Tibial artery (tissue), 4 donors: ENCODE data around the gene PLEKHG4B.

ENCODE experiments used
- DNase-seq, 2 donors: peaks; one replicate each; pipeline ENCODE4 v3.0.0-alpha.2; 2019
- H3K27ac ChIP-seq, 2 donors: fragments of 200-600 bp; sonication (generic) in 1 of 2; 1 replicate in 1 of 2; 2 replicates in 1 of 2; pipeline ENCODE4 v1.5.1; 2018 to 2019; ENCODE audit warnings: mild to moderate bottlenecking in 1 of 2
- H3K27me3 ChIP-seq, 2 donors: fragments of 200-600 bp; sonication (generic) in 1 of 2; one replicate each; pipeline versions ENCODE4 v1.5.1 to v1.6.0; 2016 to 2019
- H3K36me3 ChIP-seq, 3 donors: fragments of 200-600 bp; sonication (generic) in 2 of 3; one replicate each; pipeline ENCODE4 v1.5.1; 2016 to 2019; ENCODE audit warnings: mild to moderate bottlenecking in 2 of 3
- H3K4me1 ChIP-seq, 4 donors: fragments of 200-600 bp; sonication (generic) in 2 of 4; 1 replicate in 3 of 4; 2 replicates in 1 of 4; pipeline ENCODE4 v1.5.1; 2016 to 2019
- H3K4me3 ChIP-seq, 2 donors: fragments of 200-600 bp; sonication (generic) in 1 of 2; 1 replicate in 1 of 2; 2 replicates in 1 of 2; pipeline ENCODE4 v1.5.1; 2018 to 2019; ENCODE audit warnings: mild to moderate bottlenecking in 2 of 2
- H3K9me3 ChIP-seq, 3 donors: fragments of 200-600 bp; sonication (generic) in 1 of 3; one replicate each; pipeline ENCODE4 v1.5.1; 2016 to 2019
- CTCF ChIP-seq, 2 experiments: fragments of 200-600 bp in 1 of 2; fragments of 450-650 bp in 1 of 2; IDR thresholded peaks; one replicate each; pipeline ENCODE4 v1.5.1; 2017 to 2019; ENCODE audit warnings: antibody characterized with exemption in 2 of 2, mild to moderate bottlenecking in 1 of 2, moderate library complexity in 1 of 2
- intact Hi-C: fragments of 100-400 bp; cut with DNase I; formaldehyde crosslinking; loops from one replicate; pipeline ENCODE4 v1.15.0; 2023; ENCODE audit warnings: low total_unique reads

PLEKHG4B gene

GRCh38 chr5:144941-145340 lies 53.0 kb downstream of the PLEKHG4B start:
- peaks cover 0 to 12% of the 10 kb centered on the region in 2 donors for H3K27me3 ChIP-seq
- DNase-seq = no peak

GRCh38 chr5:145585-146323 lies 53.8 kb downstream of the PLEKHG4B start:
- intact Hi-C loops = no loop called here
- H3K9me3 ChIP-seq = peaks cover 0 to 16% (median 14%) of the 10 kb centered on the region in 3 donors
- H3K4me1 ChIP-seq = no peaks in the 10 kb centered on the region
- H3K4me3 ChIP-seq = no peak overlapping the region
- no peak overlapping the region for H3K27ac ChIP-seq
- peaks cover 0 to 5% of the 10 kb centered on the region in 2 donors for H3K27me3 ChIP-seq
- no peak for TF ChIP-seq CTCF (IDR thresholded peaks at IDR 0.05)
- no peak for DNase-seq
- peaks cover 0 to 9% (median 0%) of the 10 kb centered on the region in 3 donors for H3K36me3 ChIP-seq

More at GRCh38 chr5:144941-145340, 53.0 kb downstream of the PLEKHG4B start:
- no peak overlapping the region for H3K4me3 ChIP-seq
- TF ChIP-seq CTCF (IDR thresholded peaks at IDR 0.05) = no peak
- H3K27ac ChIP-seq = no peak overlapping the region
- peaks cover 0 to 9% (median 0%) of the 10 kb centered on the region in 3 donors for H3K36me3 ChIP-seq
- intact Hi-C loops = no loop called here
- no peaks in the 10 kb centered on the region for H3K4me1 ChIP-seq
- peaks cover 0 to 16% (median 14%) of the 10 kb centered on the region in 3 donors for H3K9me3 ChIP-seq

- Histone ChIP-seq H3K9me3 (peaks cover 0 to 16% (median 14%) of the 10 kb centered on the region in 3 donors), H3K4me1 (no peaks in the 10 kb centered on the region), H3K27ac (no peak overlapping the region), H3K36me3 (peaks cover 0 to 9% (median 0%) of the 10 kb centered on the region in 3 donors), H3K27me3 (peaks cover 0 to 5% of the 10 kb centered on the region in 2 donors), H3K4me3 (no peak overlapping the region)
- no peak for DNase-seq
- intact Hi-C loops = no loop called here
- no peak for TF ChIP-seq CTCF (IDR thresholded peaks at IDR 0.05)
Measured at GRCh38 chr5:147751-148150, 55.8 kb downstream of the PLEKHG4B start.

GRCh38 chr5:149745-150485 lies 57.9 kb downstream of the PLEKHG4B start:
- no peak overlapping the region for H3K4me3 ChIP-seq
- no peak for TF ChIP-seq CTCF (IDR thresholded peaks at IDR 0.05)
- DNase-seq = no peak
- no peaks in the 10 kb centered on the region for H3K27me3 ChIP-seq
- peaks cover 0 to 9% (median 0%) of the 10 kb centered on the region in 3 donors for H3K36me3 ChIP-seq
- intact Hi-C loops = no loop called here
- no peaks in the 10 kb centered on the region for H3K4me1 ChIP-seq
- H3K9me3 ChIP-seq = peaks cover 0 to 16% (median 14%) of the 10 kb centered on the region in 3 donors
- H3K27ac ChIP-seq = no peak overlapping the region

GRCh38 chr5:150746-151145 lies 58.8 kb downstream of the PLEKHG4B start:
- H3K27me3 ChIP-seq = no peaks in the 10 kb centered on the region

More at GRCh38 chr5:150746-151145, 58.8 kb downstream of the PLEKHG4B start:
- peaks cover 0 to 16% (median 14%) of the 10 kb centered on the region in 3 donors for H3K9me3 ChIP-seq
- H3K27ac ChIP-seq = no peak overlapping the region
- no peak overlapping the region for H3K4me3 ChIP-seq
- no peak for DNase-seq
- intact Hi-C loops = no loop called here
- peaks cover 0 to 9% (median 0%) of the 10 kb centered on the region in 3 donors for H3K36me3 ChIP-seq
- no peaks in the 10 kb centered on the region for H3K4me1 ChIP-seq
- no peak for TF ChIP-seq CTCF (IDR thresholded peaks at IDR 0.05)
